ENCODE results near the gene GAN.

The GAN gene

GRCh38 chr16:81277541-81278080 lies 37.2 kb upstream of the GAN start:
- no peak overlapping the region for H3K4me3 ChIP-seq (ENCODE audit: low read depth in 1 of 5, low read length in 5 of 5)
- no peaks in the 10 kb centered on the region for H3K9me3 ChIP-seq (ENCODE audit: control insufficient read depth in 5 of 5, low read length in 5 of 5)
- peaks cover 0 to 15% (median 14%) of the 10 kb centered on the region in 5 donors for H3K4me1 ChIP-seq (ENCODE audit: control insufficient read depth in 5 of 5, insufficient read depth in 5 of 5, low read length in 5 of 5)
- H3K27me3 ChIP-seq (ENCODE audit: control insufficient read depth in 5 of 5, insufficient read depth in 4 of 5, low read length in 5 of 5): no peaks in the 10 kb centered on the region
- no peaks in the 10 kb centered on the region for H3K36me3 ChIP-seq (ENCODE audit: control insufficient read depth in 5 of 5, insufficient read depth in 5 of 5, low read length in 5 of 5)
- no peak overlapping the region for H3K27ac ChIP-seq (ENCODE audit: low read depth, low read length)
- H3K9ac ChIP-seq (ENCODE audit: low read length in 5 of 5): no peak overlapping the region

- Histone ChIP-seq H3K9ac (ENCODE audit: low read length in 5 of 5) (no peak overlapping the region), H3K4me1 (ENCODE audit: control insufficient read depth in 5 of 5, insufficient read depth in 5 of 5, low read length in 5 of 5) (peaks cover 0 to 11% (median 6%) of the 10 kb centered on the region in 5 donors), H3K36me3 (ENCODE audit: control insufficient read depth in 5 of 5, insufficient read depth in 5 of 5, low read length in 5 of 5) (no peaks in the 10 kb centered on the region), H3K9me3 (ENCODE audit: control insufficient read depth in 5 of 5, low read length in 5 of 5) (no peaks in the 10 kb centered on the region), H3K4me3 (ENCODE audit: low read depth in 1 of 5, low read length in 5 of 5) (no peak overlapping the region), H3K27ac (ENCODE audit: low read depth, low read length) (no peak overlapping the region), H3K27me3 (ENCODE audit: control insufficient read depth in 5 of 5, insufficient read depth in 4 of 5, low read length in 5 of 5) (no peaks in the 10 kb centered on the region)
Measured at GRCh38 chr16:81278526-81278925, 36.2 kb upstream of the GAN start.

- Histone ChIP-seq H3K4me3 (ENCODE audit: low read depth in 1 of 5, low read length in 5 of 5) (no peak overlapping the region), H3K36me3 (ENCODE audit: control insufficient read depth in 5 of 5, insufficient read depth in 5 of 5, low read length in 5 of 5) (no peaks in the 10 kb centered on the region), H3K4me1 (ENCODE audit: control insufficient read depth in 5 of 5, insufficient read depth in 5 of 5, low read length in 5 of 5) (peaks cover 0 to 7% (median 0%) of the 10 kb centered on the region in 5 donors), H3K27me3 (ENCODE audit: control insufficient read depth in 5 of 5, insufficient read depth in 4 of 5, low read length in 5 of 5) (no peaks in the 10 kb centered on the region), H3K9ac (ENCODE audit: low read length in 5 of 5) (no peak overlapping the region), H3K9me3 (ENCODE audit: control insufficient read depth in 5 of 5, low read length in 5 of 5) (no peaks in the 10 kb centered on the region), H3K27ac (ENCODE audit: low read depth, low read length) (no peak overlapping the region)
Measured at GRCh38 chr16:81279392-81279791, 35.4 kb upstream of the GAN start.

GRCh38 chr16:81280393-81280792 lies 34.4 kb upstream of the GAN start:
- Histone ChIP-seq H3K9ac (ENCODE audit: low read length in 5 of 5) (no peak overlapping the region), H3K4me3 (ENCODE audit: low read depth in 1 of 5, low read length in 5 of 5) (no peak overlapping the region), H3K27ac (ENCODE audit: low read depth, low read length) (no peak overlapping the region), H3K27me3 (ENCODE audit: control insufficient read depth in 5 of 5, insufficient read depth in 4 of 5, low read length in 5 of 5) (no peaks in the 10 kb centered on the region), H3K9me3 (ENCODE audit: control insufficient read depth in 5 of 5, low read length in 5 of 5) (no peaks in the 10 kb centered on the region), H3K4me1 (ENCODE audit: control insufficient read depth in 5 of 5, insufficient read depth in 5 of 5, low read length in 5 of 5) (peaks cover 0 to 7% (median 0%) of the 10 kb centered on the region in 5 donors), H3K36me3 (ENCODE audit: control insufficient read depth in 5 of 5, insufficient read depth in 5 of 5, low read length in 5 of 5) (no peaks in the 10 kb centered on the region)

GRCh38 chr16:81283044-81283443 lies 31.7 kb upstream of the GAN start:
- H3K27me3 ChIP-seq (ENCODE audit: control insufficient read depth in 5 of 5, insufficient read depth in 4 of 5, low read length in 5 of 5): no peaks in the 10 kb centered on the region
- H3K36me3 ChIP-seq (ENCODE audit: control insufficient read depth in 5 of 5, insufficient read depth in 5 of 5, low read length in 5 of 5): no peaks in the 10 kb centered on the region
- no peak overlapping the region for H3K9ac ChIP-seq (ENCODE audit: low read length in 5 of 5)
- no peaks in the 10 kb centered on the region for H3K9me3 ChIP-seq (ENCODE audit: control insufficient read depth in 5 of 5, low read length in 5 of 5)
- H3K27ac ChIP-seq (ENCODE audit: low read depth, low read length): no peak overlapping the region
- peaks cover 0 to 7% (median 0%) of the 10 kb centered on the region in 5 donors for H3K4me1 ChIP-seq (ENCODE audit: control insufficient read depth in 5 of 5, insufficient read depth in 5 of 5, low read length in 5 of 5)
- H3K4me3 ChIP-seq (ENCODE audit: low read depth in 1 of 5, low read length in 5 of 5): no peak overlapping the region

GRCh38 chr16:81284995-81285600 lies 29.7 kb upstream of the GAN start:
- H3K4me1 ChIP-seq (ENCODE audit: control insufficient read depth in 5 of 5, insufficient read depth in 5 of 5, low read length in 5 of 5): peaks cover 0 to 7% (median 0%) of the 10 kb centered on the region in 5 donors
- H3K9me3 ChIP-seq (ENCODE audit: control insufficient read depth in 5 of 5, low read length in 5 of 5): no peaks in the 10 kb centered on the region
- no peak overlapping the region for H3K9ac ChIP-seq (ENCODE audit: low read length in 5 of 5)
- no peaks in the 10 kb centered on the region for H3K27me3 ChIP-seq (ENCODE audit: control insufficient read depth in 5 of 5, insufficient read depth in 4 of 5, low read length in 5 of 5)
- H3K27ac ChIP-seq (ENCODE audit: low read depth, low read length): no peak overlapping the region
- no peaks in the 10 kb centered on the region for H3K36me3 ChIP-seq (ENCODE audit: control insufficient read depth in 5 of 5, insufficient read depth in 5 of 5, low read length in 5 of 5)
- H3K4me3 ChIP-seq (ENCODE audit: low read depth in 1 of 5, low read length in 5 of 5): no peak overlapping the region

- Histone ChIP-seq H3K27me3 (ENCODE audit: control insufficient read depth in 5 of 5, insufficient read depth in 4 of 5, low read length in 5 of 5) (no peaks in the 10 kb centered on the region), H3K36me3 (ENCODE audit: control insufficient read depth in 5 of 5, insufficient read depth in 5 of 5, low read length in 5 of 5) (no peaks in the 10 kb centered on the region), H3K4me3 (ENCODE audit: low read depth in 1 of 5, low read length in 5 of 5) (no peak overlapping the region), H3K27ac (ENCODE audit: low read depth, low read length) (no peak overlapping the region), H3K9me3 (ENCODE audit: control insufficient read depth in 5 of 5, low read length in 5 of 5) (no peaks in the 10 kb centered on the region), H3K4me1 (ENCODE audit: control insufficient read depth in 5 of 5, insufficient read depth in 5 of 5, low read length in 5 of 5) (no peaks in the 10 kb centered on the region), H3K9ac (ENCODE audit: low read length in 5 of 5) (no peak overlapping the region)
Measured at GRCh38 chr16:81286190-81286589, 28.6 kb upstream of the GAN start.

GRCh38 chr16:81291117-81291516 lies 23.6 kb upstream of the GAN start:
- no peak overlapping the region for H3K27ac ChIP-seq (ENCODE audit: low read depth, low read length)
- no peak overlapping the region for H3K9ac ChIP-seq (ENCODE audit: low read length in 5 of 5)
- no peak overlapping the region for H3K4me3 ChIP-seq (ENCODE audit: low read depth in 1 of 5, low read length in 5 of 5)
- no peaks in the 10 kb centered on the region for H3K4me1 ChIP-seq (ENCODE audit: control insufficient read depth in 5 of 5, insufficient read depth in 5 of 5, low read length in 5 of 5)
- no peaks in the 10 kb centered on the region for H3K27me3 ChIP-seq (ENCODE audit: control insufficient read depth in 5 of 5, insufficient read depth in 4 of 5, low read length in 5 of 5)
- no peaks in the 10 kb centered on the region for H3K36me3 ChIP-seq (ENCODE audit: control insufficient read depth in 5 of 5, insufficient read depth in 5 of 5, low read length in 5 of 5)
- H3K9me3 ChIP-seq (ENCODE audit: control insufficient read depth in 5 of 5, low read length in 5 of 5): no peaks in the 10 kb centered on the region

- Histone ChIP-seq H3K4me3 (ENCODE audit: low read depth in 1 of 5, low read length in 5 of 5) (no peak overlapping the region), H3K9ac (ENCODE audit: low read length in 5 of 5) (no peak overlapping the region), H3K27me3 (ENCODE audit: control insufficient read depth in 5 of 5, insufficient read depth in 4 of 5, low read length in 5 of 5) (no peaks in the 10 kb centered on the region), H3K4me1 (ENCODE audit: control insufficient read depth in 5 of 5, insufficient read depth in 5 of 5, low read length in 5 of 5) (no peaks in the 10 kb centered on the region), H3K9me3 (ENCODE audit: control insufficient read depth in 5 of 5, low read length in 5 of 5) (no peaks in the 10 kb centered on the region), H3K36me3 (ENCODE audit: control insufficient read depth in 5 of 5, insufficient read depth in 5 of 5, low read length in 5 of 5) (no peaks in the 10 kb centered on the region), H3K27ac (ENCODE audit: low read depth, low read length) (no peak overlapping the region)
Measured at GRCh38 chr16:81292936-81293335, 21.8 kb upstream of the GAN start.

- no peak overlapping the region for H3K4me3 ChIP-seq (ENCODE audit: low read depth in 1 of 5, low read length in 5 of 5)
- H3K27ac ChIP-seq (ENCODE audit: low read depth, low read length): no peak overlapping the region
- no peaks in the 10 kb centered on the region for H3K4me1 ChIP-seq (ENCODE audit: control insufficient read depth in 5 of 5, insufficient read depth in 5 of 5, low read length in 5 of 5)
- no peaks in the 10 kb centered on the region for H3K27me3 ChIP-seq (ENCODE audit: control insufficient read depth in 5 of 5, insufficient read depth in 4 of 5, low read length in 5 of 5)
- H3K9ac ChIP-seq (ENCODE audit: low read length in 5 of 5): no peak overlapping the region
- H3K9me3 ChIP-seq (ENCODE audit: control insufficient read depth in 5 of 5, low read length in 5 of 5): no peaks in the 10 kb centered on the region
- no peaks in the 10 kb centered on the region for H3K36me3 ChIP-seq (ENCODE audit: control insufficient read depth in 5 of 5, insufficient read depth in 5 of 5, low read length in 5 of 5)
Measured at GRCh38 chr16:81293909-81294802, 20.6 kb upstream of the GAN start.

All from subcutaneous abdominal adipose tissue (tissue), 5 donors.